Transverse colon (tissue), 4 donors: ENCODE results near the gene RIN3.

Experiments used
- EP300 ChIP-seq: sonication (generic); formaldehyde crosslinking; IDR thresholded peaks from one replicate; pipeline ENCODE4 v1.6.1; 2017; ENCODE audit warnings: antibody characterized with exemption, low read depth
- POLR2A ChIP-seq: fragments of 450-650 bp; IDR thresholded peaks from one replicate; pipeline ENCODE4 v1.6.1; 2016; ENCODE audit warnings: antibody characterized with exemption, mild to moderate bottlenecking, moderate library complexity
- POLR2AphosphoS5 ChIP-seq, 3 donors: sonication (generic); formaldehyde crosslinking; IDR thresholded peaks; one replicate each; pipeline ENCODE4 v1.6.1; 2016; ENCODE audit warnings: antibody characterized with exemption in 3 of 3
- TF ChIP-seq, protein P1 (sequence below), 5 experiments: fragments of 200-600 bp in 3 of 5; fragments of 450-650 bp in 2 of 5; sonication (generic) in 3 of 5; IDR thresholded peaks; 1 replicate in 2 of 5; 2 replicates in 3 of 5; pipeline ENCODE4 v1.5.1; 2016 to 2017; ENCODE audit warnings: antibody characterized with exemption in 5 of 5, inconsistent platforms in 3 of 5, mild to moderate bottlenecking in 2 of 5, moderate library complexity in 1 of 5

DNA sequence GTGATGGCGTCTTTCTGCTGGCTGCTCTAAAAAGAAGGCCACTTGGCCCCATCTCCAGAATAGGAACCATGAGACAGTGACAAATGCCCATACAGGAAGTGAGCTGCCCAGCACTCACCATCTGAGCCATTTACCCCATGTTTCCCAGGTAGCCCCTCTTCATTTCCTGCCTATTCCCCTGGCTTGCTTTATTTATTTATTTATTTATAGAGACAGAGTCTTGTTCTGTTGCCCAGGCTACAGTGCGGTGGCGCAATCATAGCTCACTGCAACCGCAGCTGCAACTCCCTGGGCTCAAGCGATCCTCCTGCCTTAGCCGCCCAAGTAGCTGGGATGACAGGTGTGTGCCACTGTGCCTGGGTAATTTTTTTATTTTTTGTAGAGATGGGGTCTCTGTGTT is 71.2 kb downstream of the RIN3 start:
- TF ChIP-seq, protein P1, sequence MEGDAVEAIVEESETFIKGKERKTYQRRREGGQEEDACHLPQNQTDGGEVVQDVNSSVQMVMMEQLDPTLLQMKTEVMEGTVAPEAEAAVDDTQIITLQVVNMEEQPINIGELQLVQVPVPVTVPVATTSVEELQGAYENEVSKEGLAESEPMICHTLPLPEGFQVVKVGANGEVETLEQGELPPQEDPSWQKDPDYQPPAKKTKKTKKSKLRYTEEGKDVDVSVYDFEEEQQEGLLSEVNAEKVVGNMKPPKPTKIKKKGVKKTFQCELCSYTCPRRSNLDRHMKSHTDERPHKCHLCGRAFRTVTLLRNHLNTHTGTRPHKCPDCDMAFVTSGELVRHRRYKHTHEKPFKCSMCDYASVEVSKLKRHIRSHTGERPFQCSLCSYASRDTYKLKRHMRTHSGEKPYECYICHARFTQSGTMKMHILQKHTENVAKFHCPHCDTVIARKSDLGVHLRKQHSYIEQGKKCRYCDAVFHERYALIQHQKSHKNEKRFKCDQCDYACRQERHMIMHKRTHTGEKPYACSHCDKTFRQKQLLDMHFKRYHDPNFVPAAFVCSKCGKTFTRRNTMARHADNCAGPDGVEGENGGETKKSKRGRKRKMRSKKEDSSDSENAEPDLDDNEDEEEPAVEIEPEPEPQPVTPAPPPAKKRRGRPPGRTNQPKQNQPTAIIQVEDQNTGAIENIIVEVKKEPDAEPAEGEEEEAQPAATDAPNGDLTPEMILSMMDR (IDR thresholded peaks at IDR 0.05), result no peak
- TF ChIP-seq POLR2AphosphoS5 (IDR thresholded peaks at IDR 0.05), result no peak
- no peak for TF ChIP-seq POLR2A
- TF ChIP-seq EP300, result no peak
